Heart left ventricle (tissue), 13 donors: ENCODE results near the gene DNMT1.

Experiments used
- CTCF ChIP-seq, 12 donors: fragments of 200-600 bp; sonication (generic) in 4 of 12; IDR thresholded peaks; one replicate each; pipeline versions ENCODE4 v1.5.0 to v1.8.0; 2018 to 2022; ENCODE audit warnings: antibody characterized with exemption in 12 of 12, mild to moderate bottlenecking in 5 of 12
- POLR2A ChIP-seq, 2 donors: fragments of 450-650 bp; IDR thresholded peaks; one replicate each; pipeline ENCODE4 v1.6.1; 2017; ENCODE audit warnings: antibody characterized with exemption in 2 of 2, mild to moderate bottlenecking in 2 of 2, moderate library complexity in 2 of 2
- donor health status: ischemic (EF 13 %, LVEDD 7.1; RV severe dilation, severe dysfunction).
- donor health status: DM: no; HTN: yes; CAD: no.
- donor health status: DM: no; HTN: no; CAD: no.
- donor health status: ischemic (EF 25% LVEDD 6.9; RV normal size, moderate dysfunction).
- donor health status: ischemic (EF 25% LVEDD 5.7; RV mildly dilated, moderate dysfunction).
- donor health status: ischemic (EF 35%, LVEDD 5.7; RV mildly dilated, moderate dysfunction).
- donor health status: nonischemic (EF 11% LVEDD 7.7; RV severe dilation, severe dysfunction).
- donor health status: DM: yes; HTN: yes; CAD: no.
- donor health status: PGD.
- donor health status: ischemic (EF 29% LVEDD 5.4; RV normal size, mild dysfunction).
- donor health status: nonischemic (EF 23%, LVEDD 6.1; RV moderate dilation, normal function).

GRCh38 chr19:10113592-10113963 lies 81.2 kb downstream of the DNMT1 start:
- TF ChIP-seq CTCF (IDR thresholded peaks at IDR 0.05), result no peak
- no peak for TF ChIP-seq POLR2A (IDR thresholded peaks at IDR 0.05)
